Activated CD8-positive, alpha-beta memory T cell treated with anti-CD3 and anti-CD28 coated beads for 36 hours (primary cell): ENCODE measurements around the gene NPPA. TPM values are rescaled to one million over a fixed set of nuclear protein-coding genes. Genes with fewer than 3 reads are reported as not detected.

Source experiments
- CTCF ChIA-PET: fragments of 350-600 bp; sonication (Branson Sonifier 250); formaldehyde crosslinking; loops from one replicate; lab custom pipeline; 2021; ENCODE audit warnings: antibody characterized with exemption; lab: Charles Lee
- POLR2A ChIA-PET: fragments of 350-600 bp; sonication (Branson Sonifier 250); formaldehyde crosslinking; loops from one replicate; lab custom pipeline; 2021; ENCODE audit warnings: antibody characterized with exemption; lab: Charles Lee
- total RNA-seq, 2 experiments: library from RNA; stranded (reverse); gene quantifications; one replicate each; pipeline ENCODE4 v1.2.3, GENCODE V29; 2021

Gene NPPA
- total RNA-seq, 2 experiments from 2014 or later = not detected

DNA sequence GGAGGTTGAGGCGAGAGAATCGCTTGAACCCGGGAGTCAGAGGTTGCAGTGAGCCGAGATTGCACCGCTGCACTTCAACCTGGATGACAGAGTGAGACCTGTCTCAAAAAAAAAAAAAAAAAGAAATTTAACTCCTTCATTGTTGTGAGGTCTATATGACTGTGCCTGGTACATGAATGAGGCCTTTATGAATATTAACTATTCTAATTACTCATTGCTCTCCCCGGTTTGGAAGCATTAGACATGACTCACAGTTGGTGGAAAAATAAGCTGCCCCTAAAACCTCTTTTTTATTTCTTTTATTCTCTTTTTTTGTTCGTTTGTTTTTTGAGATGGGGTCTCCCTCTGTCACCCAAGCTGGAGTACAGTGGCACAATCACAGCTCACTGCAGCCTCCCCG, 7.8 kb upstream of the NPPA start:
- POLR2A ChIA-PET = no interaction called here
- CTCF ChIA-PET = no interaction called here

DNA sequence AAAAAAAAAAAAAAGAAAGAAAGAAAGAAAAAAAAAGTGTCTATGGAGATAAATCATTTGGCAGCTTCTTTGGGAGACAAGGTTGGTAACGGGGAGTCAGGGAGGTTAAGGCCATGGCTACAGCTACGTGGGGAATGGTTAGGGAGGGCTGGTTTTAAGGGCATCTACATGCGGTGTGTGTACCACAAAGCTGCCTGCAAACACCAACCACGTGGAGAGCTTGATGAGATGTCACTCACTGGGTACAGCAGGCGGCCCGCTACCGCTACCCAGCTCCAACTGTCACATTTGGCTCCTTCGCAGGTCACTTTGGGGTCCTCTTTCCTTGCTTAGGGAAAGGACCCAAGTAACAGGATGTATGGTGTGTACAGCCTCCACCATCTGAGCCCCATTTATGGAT, 6.9 kb upstream of the NPPA start:
- ChIA-PET POLR2A (no interaction called here), CTCF (interaction anchor here (0.6 kb wide), 1 partner anchor 819 kb away, joined by 3 read pairs; no protein-coding TSS in a partner anchor)

DNA sequence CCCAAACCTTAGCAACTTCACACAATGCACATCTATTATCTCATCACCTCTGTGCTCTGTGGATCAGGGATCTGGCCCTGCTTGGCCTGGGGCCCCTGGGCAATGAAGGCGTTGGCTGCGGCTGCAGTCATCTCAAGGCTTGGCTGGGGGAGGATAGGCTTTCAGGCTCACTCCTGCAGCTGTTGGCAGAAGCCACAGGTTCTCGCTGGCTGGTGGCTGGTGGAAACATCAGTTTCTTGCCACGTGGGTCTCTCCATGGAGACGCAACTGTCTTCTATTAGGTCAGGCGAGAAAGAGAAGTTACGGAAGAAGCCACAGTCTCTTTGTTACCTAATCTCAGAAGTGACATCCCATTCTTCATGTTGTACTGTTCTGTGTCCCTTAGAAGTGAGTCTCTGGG, 3.6 kb upstream of the NPPA start:
- ChIA-PET POLR2A (no interaction called here), CTCF (no interaction called here)

DNA sequence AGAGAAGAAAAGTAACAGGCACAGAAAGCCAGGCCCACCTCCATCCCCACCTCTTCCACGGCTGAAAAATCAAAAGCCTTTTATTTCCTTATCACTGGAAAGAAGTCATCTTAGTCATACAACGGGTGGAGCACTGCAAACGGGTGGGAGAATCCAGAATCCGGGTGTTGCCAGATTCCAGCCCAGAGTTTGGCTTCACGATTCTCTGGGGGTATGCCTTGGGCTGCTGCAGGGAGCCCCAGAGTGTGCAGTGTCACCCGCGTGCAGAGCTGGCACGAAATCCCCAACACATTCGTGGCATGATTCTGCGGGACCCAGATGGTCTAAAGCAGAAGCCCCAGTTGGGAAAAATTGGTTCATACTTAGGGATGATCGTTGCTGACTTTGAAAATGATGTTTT, 2.6 kb upstream of the NPPA start:
- POLR2A ChIA-PET = no interaction called here
- CTCF ChIA-PET = no interaction called here

DNA sequence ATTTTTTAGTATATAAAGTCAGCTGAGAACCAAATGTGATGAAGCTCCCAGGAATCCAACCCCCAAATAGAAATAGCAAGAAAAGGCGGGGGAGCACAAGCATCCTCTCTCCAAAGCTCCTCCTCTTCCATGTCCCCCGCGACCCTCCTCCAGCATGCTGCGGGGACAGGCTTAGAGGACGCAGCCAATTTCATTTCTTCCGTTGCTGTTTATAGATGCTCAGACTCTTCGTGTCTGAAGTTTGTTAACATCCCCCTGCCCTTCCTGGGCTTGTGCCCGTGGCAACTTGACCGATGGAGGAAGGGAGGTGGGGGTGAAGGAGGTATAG, 754 bp upstream of the NPPA start:
- POLR2A ChIA-PET = no interaction called here
- CTCF ChIA-PET = no interaction called here

DNA sequence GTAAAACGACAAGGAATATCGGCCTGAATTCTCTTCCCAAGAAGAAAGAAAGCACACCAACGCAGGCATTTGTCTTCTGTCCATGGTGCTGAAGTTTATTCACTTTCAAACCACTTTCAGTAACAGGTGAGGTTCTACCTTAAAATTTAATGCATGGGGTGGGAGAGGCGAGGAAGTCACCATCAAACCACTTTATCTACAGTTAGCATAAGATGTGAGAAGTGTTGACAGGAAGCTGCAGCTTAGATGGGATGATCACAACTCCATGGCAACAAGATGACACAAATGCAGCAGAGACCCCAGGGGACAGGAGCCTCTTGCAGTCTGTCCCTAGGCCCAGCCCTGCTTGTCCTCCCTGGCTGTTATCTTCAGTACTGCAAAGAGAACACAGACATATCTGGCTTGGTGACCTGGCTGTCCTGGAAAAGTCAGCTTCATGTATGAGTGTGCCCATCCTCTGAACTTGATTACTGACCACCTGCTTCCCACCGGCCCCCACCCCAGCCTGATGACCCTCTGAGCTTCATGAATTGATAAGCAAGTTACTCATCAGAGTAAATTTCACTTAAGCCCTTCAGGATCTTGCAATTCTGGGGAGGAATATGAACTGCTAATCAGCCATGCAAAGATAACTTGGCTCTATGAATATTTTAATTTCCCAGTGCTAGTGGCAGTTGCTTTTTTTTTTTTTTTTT, 1.8 kb downstream of the NPPA start:
- CTCF ChIA-PET = interaction anchor here (0.7 to 1.6 kb wide), 2 partner anchors 37 to 48 kb away, joined by 4 read pairs; no protein-coding TSS in a partner anchor

DNA sequence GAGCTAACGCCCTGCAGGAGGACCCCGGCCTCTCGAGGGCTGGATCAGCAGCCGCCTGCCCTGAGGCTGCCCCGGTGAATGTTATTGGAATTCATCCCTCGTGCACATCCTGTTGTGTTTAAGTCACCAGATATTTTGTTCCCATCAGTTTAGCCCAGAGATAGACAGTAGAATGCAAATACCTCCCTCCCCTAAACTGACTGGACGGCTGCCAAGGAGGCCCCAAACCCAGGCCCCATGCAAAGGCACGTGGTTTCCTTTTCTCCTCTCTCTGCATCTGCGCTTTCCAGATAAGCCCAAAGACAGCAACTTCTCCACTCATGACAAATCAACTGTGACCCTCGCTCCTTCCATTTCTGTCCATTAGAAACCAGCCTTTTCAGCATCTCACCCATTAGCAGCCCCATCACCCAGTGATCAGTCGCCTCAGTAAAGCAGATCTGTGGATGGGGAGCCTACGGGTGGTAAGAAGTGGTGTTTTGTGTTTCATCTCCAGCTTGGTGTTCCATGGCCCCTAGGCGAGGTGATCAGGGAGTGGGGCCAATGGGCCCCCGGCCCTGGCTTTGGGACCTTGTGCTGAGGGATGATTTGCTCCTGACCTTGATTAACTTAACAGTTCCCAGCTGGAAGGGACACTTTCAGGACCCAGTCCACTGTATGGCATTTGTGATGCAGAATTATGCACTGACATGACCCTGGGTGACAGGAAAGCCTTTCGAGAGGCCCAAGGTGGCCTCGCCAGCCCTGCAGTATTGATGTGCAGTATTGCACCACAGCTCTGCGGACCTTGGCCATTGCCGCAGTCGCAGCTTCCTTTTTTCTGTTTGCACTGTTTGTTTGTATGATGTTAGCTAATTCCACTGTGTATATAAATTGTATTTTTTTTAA, 5.2 kb downstream of the NPPA start:
- CTCF ChIA-PET = interaction anchor here (0.5 to 1.0 kb wide), 2 partner anchors 62 to 66 kb away, joined by 3 to 4 read pairs; no protein-coding TSS in a partner anchor

More for the DNA sequence above, 1.8 kb downstream of the NPPA start:
- POLR2A ChIA-PET = no interaction called here

DNA sequence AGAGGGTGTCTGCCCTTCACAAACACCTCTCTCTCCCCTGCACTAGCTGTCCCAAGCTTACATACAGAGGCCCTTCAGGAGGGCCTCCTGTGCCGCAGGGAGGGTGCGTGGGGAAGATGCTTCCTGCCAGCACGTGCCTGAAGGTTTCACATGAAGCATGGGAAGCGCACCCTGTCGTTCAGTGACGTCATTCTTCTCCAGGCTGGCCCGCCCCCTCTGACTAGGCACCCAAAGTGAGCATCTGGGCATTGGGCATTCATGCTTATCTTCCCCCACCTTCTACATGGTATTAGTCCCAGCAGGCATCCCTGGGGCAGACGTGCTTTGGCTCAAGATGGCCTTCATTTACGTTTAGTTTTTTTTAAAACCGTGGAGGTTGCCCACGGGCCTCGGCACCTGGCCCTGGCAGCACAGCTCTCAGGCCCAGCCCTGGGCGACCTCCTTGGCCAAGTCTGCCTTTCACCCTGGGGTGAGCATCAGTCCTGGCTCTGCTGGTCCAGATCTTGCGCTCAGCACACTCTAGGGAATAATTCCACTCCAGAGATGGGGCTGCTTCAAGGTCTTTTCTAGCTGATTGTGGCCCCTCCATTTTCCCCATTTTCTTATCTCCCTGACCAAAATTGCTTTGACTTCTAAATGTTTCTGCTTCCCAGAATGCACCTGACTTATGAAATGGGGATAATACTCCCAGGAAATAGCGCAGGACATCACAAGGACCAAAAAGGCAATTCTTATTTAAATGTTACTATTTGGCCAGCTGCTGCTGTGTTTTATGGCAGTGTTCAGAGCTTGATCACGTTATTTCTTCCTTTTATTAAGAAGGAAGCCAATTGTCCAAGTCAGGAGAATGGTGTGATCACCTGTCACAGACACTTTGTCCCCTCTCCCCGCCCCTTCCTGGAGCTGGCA, 6.1 kb downstream of the NPPA start:
- ChIA-PET CTCF (no interaction called here), POLR2A (no interaction called here)

More for the DNA sequence above, 5.2 kb downstream of the NPPA start:
- POLR2A ChIA-PET = no interaction called here

DNA sequence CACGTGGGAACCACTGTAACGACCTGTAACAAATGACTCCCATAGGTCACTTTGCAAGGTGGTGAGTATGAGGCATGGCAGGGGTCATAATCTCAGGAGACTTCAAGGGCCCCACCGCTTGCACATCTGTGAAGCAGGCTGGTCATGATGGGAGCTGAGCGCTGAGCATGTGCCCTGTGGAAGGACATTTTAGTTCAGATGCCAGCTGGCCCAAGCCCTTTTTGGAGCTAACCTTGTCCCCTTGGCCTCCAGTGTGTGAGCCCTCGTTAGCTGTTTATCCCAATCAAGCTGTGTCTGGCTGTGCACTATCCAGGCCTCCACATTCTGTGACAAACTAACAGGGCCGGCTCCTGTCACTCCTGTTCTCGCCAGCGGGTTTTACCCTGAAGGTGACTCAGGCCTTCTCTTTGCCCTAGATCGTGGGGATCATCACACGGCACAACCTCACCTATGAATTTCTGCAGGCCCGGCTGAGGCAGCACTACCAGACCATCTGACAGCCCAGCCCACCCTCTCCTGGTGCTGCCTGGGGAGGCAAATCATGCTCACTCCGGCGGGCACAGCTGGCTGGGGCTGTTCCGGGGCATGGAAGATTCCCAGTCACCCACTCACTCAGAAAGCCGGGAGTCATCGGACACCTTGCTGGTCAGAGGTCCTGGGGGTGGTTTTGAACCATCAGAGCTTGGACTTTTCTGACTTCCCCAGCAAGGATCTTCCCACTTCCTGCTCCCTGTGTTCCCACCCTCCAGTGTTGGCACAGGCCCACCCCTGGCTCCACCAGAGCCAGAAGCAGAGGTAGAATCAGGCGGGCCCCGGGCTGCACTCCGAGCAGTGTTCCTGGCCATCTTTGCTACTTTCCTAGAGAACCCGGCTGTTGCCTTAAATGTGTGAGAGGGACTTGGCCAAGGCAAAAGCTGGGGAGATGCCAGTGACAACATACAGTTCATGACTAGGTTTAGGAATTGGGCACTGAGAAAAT, 7.6 kb downstream of the NPPA start:
- POLR2A ChIA-PET = no interaction called here

DNA sequence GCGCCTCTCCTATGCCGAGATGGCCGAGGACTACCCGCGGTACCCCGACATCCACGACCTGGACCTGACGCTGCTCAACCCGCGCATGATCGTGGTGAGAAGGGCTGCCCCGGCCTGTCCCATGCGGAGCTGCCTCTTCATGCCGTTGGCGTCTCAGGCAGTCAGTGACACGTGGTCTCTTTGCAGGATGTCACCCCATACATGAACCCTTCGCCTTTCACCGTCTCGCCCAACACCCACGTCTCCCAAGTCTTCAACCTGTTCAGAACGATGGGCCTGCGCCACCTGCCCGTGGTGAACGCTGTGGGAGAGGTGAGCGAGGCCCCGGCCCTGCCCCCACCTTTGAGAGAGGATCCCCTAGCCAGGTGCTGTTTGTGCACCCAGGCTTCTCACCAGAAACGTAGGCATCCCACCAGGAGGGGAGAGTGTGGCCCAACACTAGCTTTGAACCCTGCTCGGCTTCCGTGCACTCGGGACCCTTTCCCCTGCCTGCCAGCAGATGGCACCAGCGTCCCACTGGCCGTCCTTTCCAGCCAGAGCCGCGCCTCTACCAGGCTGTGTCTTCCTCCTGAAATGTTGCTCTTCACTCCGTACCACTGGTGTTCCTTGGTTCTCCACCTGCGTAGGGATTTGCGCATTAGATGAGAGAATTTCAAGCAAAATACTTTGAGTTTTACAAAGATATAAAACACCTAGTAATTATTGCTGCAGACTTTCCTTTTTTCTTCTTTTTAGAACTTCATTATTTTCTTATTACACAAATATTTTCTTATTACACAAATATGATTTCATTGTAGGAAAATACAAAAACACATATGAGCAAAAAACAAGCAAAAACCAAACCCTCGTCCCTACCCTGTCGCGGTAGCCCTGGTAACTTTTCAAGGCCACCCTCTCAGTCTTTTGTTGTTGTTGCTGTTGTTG, 9.0 kb downstream of the NPPA start:
- CTCF ChIA-PET = interaction anchor here (0.6 to 2.2 kb wide), 16 partner anchors 11 to 240 kb away, joined by 3 to 8 read pairs (median 3); no protein-coding TSS in a partner anchor
- POLR2A ChIA-PET = interaction anchor here (1.8 kb wide), 1 partner anchor 69 kb away, joined by 9 read pairs; no protein-coding TSS in a partner anchor

More for the DNA sequence above, 7.6 kb downstream of the NPPA start:
- CTCF ChIA-PET = interaction anchor here (0.6 to 1.6 kb wide), 3 partner anchors 12 to 239 kb away, joined by 3 to 4 read pairs (median 3); no protein-coding TSS in a partner anchor

DNA sequence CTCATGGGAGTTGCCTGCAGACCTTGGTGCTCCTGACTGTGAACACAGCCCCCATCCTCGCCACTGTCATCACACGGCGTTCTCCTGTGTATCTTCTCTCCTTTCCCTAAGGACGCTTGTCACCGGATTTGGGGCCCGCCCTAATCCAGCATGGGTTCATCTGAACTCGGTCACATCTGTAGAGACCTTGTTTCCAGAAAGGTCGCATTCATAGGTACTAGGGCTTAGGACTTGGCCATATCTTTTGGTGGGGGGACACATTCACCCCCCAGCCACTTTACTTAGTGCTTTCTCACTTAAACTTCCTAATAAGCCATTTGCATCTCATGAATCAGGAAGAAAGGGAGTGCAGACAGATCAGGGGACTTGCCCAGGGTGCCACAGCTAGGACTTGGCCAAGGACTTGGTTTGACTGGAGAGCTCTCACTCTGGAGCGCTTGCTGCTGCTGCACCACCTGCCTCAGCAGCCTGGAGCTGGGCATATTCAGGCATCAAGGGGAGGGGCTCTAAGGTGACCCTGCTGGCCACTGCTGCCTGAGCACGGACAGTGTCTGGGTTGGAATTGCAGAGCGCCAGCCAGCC, 9.7 kb downstream of the NPPA start:
- CTCF ChIA-PET = interaction anchor here (0.6 to 2.2 kb wide), 14 partner anchors 10 to 241 kb away, joined by 3 to 8 read pairs (median 3); no protein-coding TSS in a partner anchor
- POLR2A ChIA-PET = interaction anchor here (1.8 kb wide), 1 partner anchor 70 kb away, joined by 9 read pairs; no protein-coding TSS in a partner anchor

DNA sequence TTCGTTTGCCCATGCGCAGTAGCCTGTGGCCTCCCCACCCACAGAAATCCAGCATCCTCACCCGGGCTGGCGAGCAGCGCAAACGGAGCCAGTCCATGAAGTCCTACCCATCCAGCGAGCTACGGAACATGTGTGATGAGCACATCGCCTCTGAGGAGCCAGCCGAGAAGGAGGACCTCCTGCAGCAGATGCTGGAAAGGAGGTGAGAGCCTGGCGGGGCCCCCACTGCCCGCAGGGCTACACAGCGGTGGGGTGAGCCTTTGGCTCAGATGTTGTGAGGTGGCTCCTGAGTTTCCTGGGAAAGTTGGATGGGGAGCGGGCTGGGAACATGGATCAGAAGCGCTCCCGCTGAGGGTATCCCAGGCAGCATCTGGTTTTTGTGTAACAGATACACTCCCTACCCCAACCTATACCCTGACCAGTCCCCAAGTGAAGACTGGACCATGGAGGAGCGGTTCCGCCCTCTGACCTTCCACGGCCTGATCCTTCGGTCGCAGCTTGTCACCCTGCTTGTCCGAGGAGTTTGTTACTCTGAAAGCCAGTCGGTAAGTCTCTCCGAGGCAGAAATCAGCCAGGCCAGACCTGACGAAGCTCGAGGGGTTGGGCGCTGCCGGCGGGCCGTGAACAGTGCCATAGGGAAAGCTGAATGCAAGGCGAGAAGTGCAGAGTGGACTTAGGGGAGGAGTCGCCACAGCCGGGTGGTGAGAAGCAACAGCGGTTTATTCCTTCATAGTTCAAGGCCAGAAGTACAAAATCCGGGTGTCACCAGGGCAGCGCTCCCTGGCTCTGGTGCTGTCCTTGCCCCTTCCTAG, 10.4 kb downstream of the NPPA start:
- ChIA-PET CTCF (interaction anchor here (0.7 to 2.2 kb wide), 7 partner anchors 10 to 194 kb away, joined by 3 to 8 read pairs (median 3); partner anchors contain the start of gene MFN2), POLR2A (interaction anchor here (0.7 to 1.8 kb wide), 2 partner anchors 71 kb away, joined by 3 to 9 read pairs; no protein-coding TSS in a partner anchor)

DNA sequence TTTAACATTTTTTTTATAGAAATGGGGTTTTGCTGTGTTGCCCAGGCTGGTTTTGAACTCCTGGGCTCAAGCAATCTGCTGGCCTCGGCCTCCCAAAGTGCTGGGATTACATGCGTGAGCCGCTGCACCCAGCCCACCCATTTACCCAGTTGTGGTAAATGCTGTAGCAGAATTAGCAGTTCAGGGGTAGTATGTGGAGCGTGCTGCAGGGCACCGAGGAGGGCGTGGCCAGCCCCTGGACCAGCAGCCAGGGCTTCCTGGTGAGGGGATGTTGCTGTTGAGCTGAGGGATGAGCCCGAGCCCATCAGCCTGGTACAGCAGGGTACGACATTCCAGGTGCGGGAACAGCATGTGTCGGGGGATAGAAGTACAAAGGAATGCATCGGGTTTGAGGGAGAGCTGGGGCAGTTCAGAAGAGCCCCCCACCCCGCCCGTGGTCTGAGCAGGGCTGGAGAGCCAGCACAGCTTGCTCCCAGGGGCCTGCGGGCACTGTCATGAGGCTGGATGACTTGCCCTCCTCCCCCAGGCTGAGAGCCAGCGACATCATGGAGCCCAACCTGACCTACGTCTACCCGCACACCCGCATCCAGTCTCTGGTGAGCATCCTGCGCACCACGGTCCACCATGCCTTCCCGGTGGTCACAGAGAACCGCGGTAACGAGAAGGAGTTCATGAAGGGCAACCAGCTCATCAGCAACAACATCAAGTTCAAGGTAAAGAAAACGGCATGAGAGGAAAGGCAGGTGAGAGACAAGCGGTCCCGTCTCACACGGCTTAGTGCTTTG, 11.9 kb downstream of the NPPA start:
- POLR2A ChIA-PET = interaction anchor here (0.8 kb wide), 1 partner anchor 73 kb away, joined by 3 read pairs; no protein-coding TSS in a partner anchor
- CTCF ChIA-PET = interaction anchor here (1.0 to 1.4 kb wide), 3 partner anchors 11 to 22 kb away, joined by 3 read pairs; no protein-coding TSS in a partner anchor

DNA sequence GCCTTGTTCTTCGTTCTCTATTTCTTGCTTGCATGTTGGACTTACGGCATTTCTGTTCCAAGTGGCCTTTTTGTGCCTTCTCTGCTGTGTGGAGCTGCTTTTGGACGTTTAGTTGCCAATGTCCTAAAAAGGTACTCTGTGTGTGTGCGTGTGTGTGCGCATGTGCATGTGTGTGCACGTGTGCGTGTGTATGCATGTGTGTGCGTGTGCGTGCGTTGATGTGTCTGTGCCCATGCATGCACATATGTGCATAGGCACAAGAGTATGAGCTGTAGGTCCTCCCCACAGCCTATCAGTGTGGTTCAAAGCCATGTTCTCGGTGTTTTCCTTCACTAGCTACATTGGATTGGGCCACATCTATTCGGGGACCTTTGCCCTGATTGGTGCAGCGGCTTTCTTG, 13.7 kb downstream of the NPPA start:
- ChIA-PET POLR2A (no interaction called here), CTCF (no interaction called here)

DNA sequence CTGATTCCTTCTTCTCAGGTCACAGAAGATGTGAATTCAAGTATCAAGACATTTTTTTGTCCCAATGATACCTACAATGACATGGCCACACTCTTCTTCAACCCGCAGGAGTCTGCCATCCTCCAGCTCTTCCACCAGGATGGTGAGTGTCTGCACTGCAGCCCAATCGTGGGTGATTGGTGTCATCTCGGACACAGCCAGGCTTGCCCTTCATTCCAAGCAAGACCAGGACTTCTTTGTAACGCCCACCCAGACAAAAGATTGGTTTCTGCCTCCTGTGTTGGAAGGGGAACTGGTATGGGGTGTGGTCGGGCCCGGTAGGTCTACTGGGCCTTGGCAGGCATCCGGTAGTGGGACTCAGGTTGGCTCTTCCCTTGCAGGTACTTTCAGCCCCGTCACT, 14.1 kb downstream of the NPPA start:
- ChIA-PET POLR2A (no interaction called here), CTCF (no interaction called here)
